SW480 (cell line): ENCODE data around the gene TNIP1.

ENCODE experiments used
- DNase-seq: peaks from one replicate; pipeline ENCODE4 v3.0.0-alpha.2; 2016; ENCODE audit warnings: low spot score

TNIP1 gene

GRCh38 chr5:151039665-151040064 lies 41.2 kb downstream of the TNIP1 start:
- DNase-seq = no peak

- no peak for DNase-seq
Observed at GRCh38 chr5:151038801-151039238, 42.0 kb downstream of the TNIP1 start.

GRCh38 chr5:151038412-151038745 lies 42.5 kb downstream of the TNIP1 start:
- no peak for DNase-seq

- DNase-seq = no peak
Observed at GRCh38 chr5:151037561-151038411, 43.0 kb downstream of the TNIP1 start.

- no peak for DNase-seq
Observed at GRCh38 chr5:151036556-151036955, 44.3 kb downstream of the TNIP1 start.

- DNase-seq = peak; percentile 25
Observed at GRCh38 chr5:151034422-151035379, 46.1 kb downstream of the TNIP1 start.

- no peak for DNase-seq
Observed at GRCh38 chr5:151033217-151033934, 47.5 kb downstream of the TNIP1 start.

- no peak for DNase-seq
Observed at GRCh38 chr5:151031554-151031953, 49.3 kb downstream of the TNIP1 start.

GRCh38 chr5:151030379-151030778 lies 50.5 kb downstream of the TNIP1 start:
- DNase-seq = no peak

GRCh38 chr5:151030056-151030336 lies 50.8 kb downstream of the TNIP1 start:
- DNase-seq = no peak

GRCh38 chr5:151029179-151030055 lies 51.4 kb downstream of the TNIP1 start:
- DNase-seq = no peak

GRCh38 chr5:151028717-151029116 lies 52.1 kb downstream of the TNIP1 start:
- DNase-seq = no peak

- DNase-seq = no peak
Observed at GRCh38 chr5:151027961-151028479, 52.8 kb downstream of the TNIP1 start.

- DNase-seq = no peak
Observed at GRCh38 chr5:151026679-151027078, 54.2 kb downstream of the TNIP1 start.

- DNase-seq = no peak
Observed at GRCh38 chr5:151026088-151026487, 54.7 kb downstream of the TNIP1 start.

GRCh38 chr5:151025250-151025606 lies 55.6 kb downstream of the TNIP1 start:
- no peak for DNase-seq

- DNase-seq = no peak
Observed at GRCh38 chr5:151024440-151025249, 56.2 kb downstream of the TNIP1 start.

- DNase-seq = no peak
Observed at GRCh38 chr5:151023651-151024050, 57.2 kb downstream of the TNIP1 start.

- DNase-seq = no peak
Observed at GRCh38 chr5:151023047-151023615, 57.7 kb downstream of the TNIP1 start.

- DNase-seq = no peak
Observed at GRCh38 chr5:151022511-151023018, 58.3 kb downstream of the TNIP1 start.
